GM23338 (cell line): ENCODE measurements around the gene MMP28. TPM values are rescaled to one million over a fixed set of nuclear protein-coding genes. Genes with fewer than 3 reads are reported as not detected.

Experiments used
- ATAC-seq: fragments of 200-7000 bp; cut with Tn5 transposase; 3 replicates; pipeline ENCODE4 v1.9.1; 2020
- DNase-seq: peaks from one replicate; pipeline ENCODE4 v3.0.0-alpha.2; 2015; ENCODE audit warnings: low spot score
- H2AFZ ChIP-seq: fragments of 200-600 bp; sonication (generic); 2 replicates; pipeline ENCODE4 v1.8.0; 2016; ENCODE audit warnings: antibody characterized with exemption, mild to moderate bottlenecking, moderate library complexity
- H3F3A ChIP-seq: fragments of 200-600 bp; sonication (generic); replicated peaks from 2 replicates; pipeline ENCODE4 v1.8.0; 2017; ENCODE audit warnings: antibody characterized with exemption, mixed run types, low read depth
- H3K27ac ChIP-seq: fragments of 200-600 bp; sonication (generic); 2 replicates; pipeline ENCODE4 v1.6.1; 2016; ENCODE audit warnings: low read depth
- H3K27me3 ChIP-seq: fragments of 200-600 bp; sonication (generic); 2 replicates; pipeline ENCODE4 v1.8.0; 2016; ENCODE audit warnings: mild to moderate bottlenecking, mixed run types, moderate library complexity; ENCODE audit not compliant: insufficient read depth
- H3K36me3 ChIP-seq: fragments of 200-600 bp; sonication (generic); 2 replicates; pipeline ENCODE4 v1.8.0; 2016; ENCODE audit warnings: mild to moderate bottlenecking; ENCODE audit not compliant: insufficient read depth
- H3K4me1 ChIP-seq: fragments of 200-600 bp; sonication (generic); 2 replicates; pipeline ENCODE4 v1.8.0; 2016; ENCODE audit warnings: mild to moderate bottlenecking, moderate library complexity; ENCODE audit not compliant: insufficient read depth
- H3K4me2 ChIP-seq: fragments of 200-600 bp; sonication (generic); 2 replicates; pipeline ENCODE4 v1.7.1; 2017; ENCODE audit warnings: mixed run types
- H3K4me3 ChIP-seq: fragments of 200-600 bp; sonication (generic); 2 replicates; pipeline ENCODE4 v1.6.1; 2016; ENCODE audit warnings: mixed run types
- H3K79me2 ChIP-seq: fragments of 200-600 bp; sonication (generic); replicated peaks from 2 replicates; pipeline ENCODE4 v1.8.0; 2017; ENCODE audit warnings: mild to moderate bottlenecking; ENCODE audit not compliant: insufficient read depth
- H3K9me2 ChIP-seq: fragments of 200-600 bp; sonication (generic); 2 replicates; pipeline ENCODE4 v1.8.0; 2017; ENCODE audit not compliant: insufficient read depth
- H4K20me1 ChIP-seq: fragments of 200-600 bp; sonication (generic); replicated peaks from 2 replicates; pipeline ENCODE4 v1.8.0; 2017; ENCODE audit warnings: mild to moderate bottlenecking; ENCODE audit not compliant: insufficient read depth
- H3K27ac Mint-ChIP-seq: 2 replicates; pipeline ENCODE4 v1.8.0; 2020; ENCODE audit warnings: inconsistent platforms, mild to moderate bottlenecking, moderate library complexity, mixed read lengths
- H3K27me3 Mint-ChIP-seq: 3 replicates; pipeline ENCODE4 v1.8.0; 2022; ENCODE audit warnings: low read depth, mild to moderate bottlenecking, moderate library complexity, mixed read lengths, inconsistent platforms; ENCODE audit not compliant: insufficient read depth, poor library complexity
- H3K36me3 Mint-ChIP-seq: 3 replicates; pipeline ENCODE4 v1.8.0; 2021; ENCODE audit warnings: low read depth, mild to moderate bottlenecking, inconsistent platforms, moderate library complexity, mixed read lengths
- H3K4me1 Mint-ChIP-seq: 3 replicates; pipeline ENCODE4 v1.8.0; 2020; ENCODE audit warnings: mild to moderate bottlenecking, inconsistent platforms, mixed read lengths
- H3K4me3 Mint-ChIP-seq: 3 replicates; pipeline ENCODE4 v1.8.0; 2021; ENCODE audit warnings: moderate library complexity, mild to moderate bottlenecking, inconsistent platforms, mixed read lengths
- H3K9me3 Mint-ChIP-seq: 3 replicates; pipeline ENCODE4 v1.8.0; 2020; ENCODE audit warnings: moderate library complexity, mild to moderate bottlenecking, inconsistent platforms, mixed read lengths
- CREB1 ChIP-seq: fragments of 250-450 bp; sonication (Bioruptor Pico); IDR thresholded peaks from 2 replicates; pipeline ENCODE4 v1.5.0; 2020; ENCODE audit warnings: low read depth, mild to moderate bottlenecking, moderate library complexity
- EZH2 ChIP-seq: fragments of 200-600 bp; sonication (generic); IDR thresholded peaks from one replicate; pipeline ENCODE4 v1.8.0; 2017; ENCODE audit warnings: antibody characterized with exemption, mild to moderate bottlenecking, low read depth; ENCODE audit not compliant: unreplicated experiment
- EZH2phosphoT487 ChIP-seq: fragments of 200-600 bp; sonication (generic); IDR thresholded peaks from one replicate; pipeline ENCODE4 v1.8.1; 2018; ENCODE audit warnings: antibody characterized with exemption; ENCODE audit not compliant: unreplicated experiment
- JUNB ChIP-seq: IDR thresholded peaks from one replicate; pipeline ENCODE4 v1.6.1; 2016; ENCODE audit warnings: antibody characterized with exemption; ENCODE audit not compliant: unreplicated experiment
- NANOG ChIP-seq: IDR thresholded peaks from 2 replicates; pipeline ENCODE4 v1.6.1; 2016; ENCODE audit warnings: antibody characterized with exemption, borderline replicate concordance
- POLR2AphosphoS5 ChIP-seq: IDR thresholded peaks from 2 replicates; pipeline ENCODE4 v1.6.1; 2016; ENCODE audit warnings: antibody characterized with exemption, low read depth
- STAT1 ChIP-seq: IDR thresholded peaks from one replicate; pipeline ENCODE4 v1.6.1; 2016; ENCODE audit warnings: antibody characterized with exemption; ENCODE audit not compliant: unreplicated experiment
- ZNF114 ChIP-seq: fragments of 250-450 bp; sonication (Bioruptor Pico); IDR thresholded peaks from 2 replicates; pipeline ENCODE4 v1.5.0; 2020; ENCODE audit warnings: mild to moderate bottlenecking, moderate library complexity
- ZNF331 ChIP-seq: fragments of 250-450 bp; sonication (Bioruptor Pico); IDR thresholded peaks from 2 replicates; pipeline ENCODE4 v1.5.0; 2020; ENCODE audit warnings: low read depth, mild to moderate bottlenecking, moderate library complexity
- polyA plus RNA-seq: library from polyadenylated mRNA; unstranded; fragments of >200 nt; fragmentation: Nextera tagmentation; extraction: Ambion mirVana; gene quantifications from 2 replicates; pipeline ENCODE4 v1.2.1, GENCODE V29; 2016
- total RNA-seq: library from RNA; depleted of rRNA; stranded (reverse); fragments of >200 nt; shearing (Covaris generic); gene quantifications from 2 replicates; pipeline ENCODE4 v1.2.3, GENCODE V29; 2014
- TF ChIP-seq, protein P1 (sequence below): IDR thresholded peaks from 2 replicates; pipeline ENCODE4 v1.6.1; 2016; ENCODE audit warnings: antibody characterized with exemption
- TF ChIP-seq, protein P2 (sequence below): IDR thresholded peaks from one replicate; pipeline ENCODE4 v1.6.1; 2018; ENCODE audit warnings: antibody characterized with exemption; ENCODE audit not compliant: unreplicated experiment
- TF ChIP-seq, protein P3 (sequence below): fragments of 250-450 bp; sonication (Bioruptor Pico); IDR thresholded peaks from 2 replicates; pipeline ENCODE4 v1.5.0; 2020; ENCODE audit warnings: mild to moderate bottlenecking, moderate library complexity
- TF ChIP-seq, protein P4 (sequence below), 2 experiments: fragments of 200-600 bp in 1 of 2; sonication (generic) in 1 of 2; conservative IDR thresholded peaks; 2 replicates each; pipeline versions ENCODE4 v1.5.1 to v1.6.1; 2016 to 2017; ENCODE audit warnings: antibody characterized with exemption in 2 of 2, low read depth in 2 of 2, mild to moderate bottlenecking in 2 of 2, moderate library complexity in 1 of 2

The MMP28 gene
- total and polyA plus RNA-seq, 2 experiments from 2014 or later: not detected

DNA sequence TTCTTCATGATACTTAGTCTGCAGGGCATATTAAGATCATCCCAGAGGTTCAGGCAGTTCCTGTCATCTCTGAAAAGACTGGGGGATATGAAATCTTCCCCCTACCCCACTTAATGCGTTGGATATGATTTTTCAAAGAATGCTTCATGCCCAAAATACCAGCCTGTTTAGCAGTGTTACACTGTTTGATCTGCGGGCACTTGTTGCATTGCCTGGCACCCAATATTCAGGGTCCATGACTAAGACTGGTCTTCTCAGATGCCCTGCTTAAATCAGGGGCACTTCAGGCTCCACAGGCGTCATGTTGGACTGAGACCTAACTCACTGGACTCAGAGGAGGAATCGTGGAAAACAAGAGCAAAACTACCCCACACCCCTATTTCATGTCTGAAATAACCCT is 70.4 kb downstream of the MMP28 start:
- Histone ChIP-seq H3F3A (no peaks in the 10 kb centered on the region), H2AFZ (no peak overlapping the region), H3K27ac (peak overlapping the region; percentile 50; the same call in 1 of the 2 replicates), H3K4me2 (no peak overlapping the region), H3K4me3 (no peak overlapping the region), H3K27me3 (no peaks in the 10 kb centered on the region), H3K79me2 (no peaks in the 10 kb centered on the region), H3K36me3 (peaks cover 16% of the 10 kb centered on the region), H3K4me1 (peaks cover 17% of the 10 kb centered on the region), H4K20me1 (peaks cover 5% of the 10 kb centered on the region), H3K9me2 (no peaks in the 10 kb centered on the region)
- Mint-ChIP-seq H3K36me3 (peaks cover 21% of the 10 kb centered on the region), H3K4me1 (peaks cover 27% of the 10 kb centered on the region), H3K27ac (no peak overlapping the region), H3K4me3 (no peak overlapping the region), H3K9me3 (no peaks in the 10 kb centered on the region), H3K27me3 (peaks cover 2% of the 10 kb centered on the region)
- TF ChIP-seq, protein P1, sequence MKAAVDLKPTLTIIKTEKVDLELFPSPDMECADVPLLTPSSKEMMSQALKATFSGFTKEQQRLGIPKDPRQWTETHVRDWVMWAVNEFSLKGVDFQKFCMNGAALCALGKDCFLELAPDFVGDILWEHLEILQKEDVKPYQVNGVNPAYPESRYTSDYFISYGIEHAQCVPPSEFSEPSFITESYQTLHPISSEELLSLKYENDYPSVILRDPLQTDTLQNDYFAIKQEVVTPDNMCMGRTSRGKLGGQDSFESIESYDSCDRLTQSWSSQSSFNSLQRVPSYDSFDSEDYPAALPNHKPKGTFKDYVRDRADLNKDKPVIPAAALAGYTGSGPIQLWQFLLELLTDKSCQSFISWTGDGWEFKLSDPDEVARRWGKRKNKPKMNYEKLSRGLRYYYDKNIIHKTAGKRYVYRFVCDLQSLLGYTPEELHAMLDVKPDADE: no peak
- TF ChIP-seq ZNF114 (CRISPR knock-in tag) (no peak), EZH2 (no peak), CREB1 (CRISPR knock-in tag) (no peak), STAT1 (no peak), NANOG (no peak), JUNB (no peak), POLR2AphosphoS5 (no peak), ZNF331 (CRISPR knock-in tag) (no peak), EZH2phosphoT487 (no peak)
- TF ChIP-seq, protein P2, sequence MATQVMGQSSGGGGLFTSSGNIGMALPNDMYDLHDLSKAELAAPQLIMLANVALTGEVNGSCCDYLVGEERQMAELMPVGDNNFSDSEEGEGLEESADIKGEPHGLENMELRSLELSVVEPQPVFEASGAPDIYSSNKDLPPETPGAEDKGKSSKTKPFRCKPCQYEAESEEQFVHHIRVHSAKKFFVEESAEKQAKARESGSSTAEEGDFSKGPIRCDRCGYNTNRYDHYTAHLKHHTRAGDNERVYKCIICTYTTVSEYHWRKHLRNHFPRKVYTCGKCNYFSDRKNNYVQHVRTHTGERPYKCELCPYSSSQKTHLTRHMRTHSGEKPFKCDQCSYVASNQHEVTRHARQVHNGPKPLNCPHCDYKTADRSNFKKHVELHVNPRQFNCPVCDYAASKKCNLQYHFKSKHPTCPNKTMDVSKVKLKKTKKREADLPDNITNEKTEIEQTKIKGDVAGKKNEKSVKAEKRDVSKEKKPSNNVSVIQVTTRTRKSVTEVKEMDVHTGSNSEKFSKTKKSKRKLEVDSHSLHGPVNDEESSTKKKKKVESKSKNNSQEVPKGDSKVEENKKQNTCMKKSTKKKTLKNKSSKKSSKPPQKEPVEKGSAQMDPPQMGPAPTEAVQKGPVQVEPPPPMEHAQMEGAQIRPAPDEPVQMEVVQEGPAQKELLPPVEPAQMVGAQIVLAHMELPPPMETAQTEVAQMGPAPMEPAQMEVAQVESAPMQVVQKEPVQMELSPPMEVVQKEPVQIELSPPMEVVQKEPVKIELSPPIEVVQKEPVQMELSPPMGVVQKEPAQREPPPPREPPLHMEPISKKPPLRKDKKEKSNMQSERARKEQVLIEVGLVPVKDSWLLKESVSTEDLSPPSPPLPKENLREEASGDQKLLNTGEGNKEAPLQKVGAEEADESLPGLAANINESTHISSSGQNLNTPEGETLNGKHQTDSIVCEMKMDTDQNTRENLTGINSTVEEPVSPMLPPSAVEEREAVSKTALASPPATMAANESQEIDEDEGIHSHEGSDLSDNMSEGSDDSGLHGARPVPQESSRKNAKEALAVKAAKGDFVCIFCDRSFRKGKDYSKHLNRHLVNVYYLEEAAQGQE: no peak
- TF ChIP-seq, protein P3, sequence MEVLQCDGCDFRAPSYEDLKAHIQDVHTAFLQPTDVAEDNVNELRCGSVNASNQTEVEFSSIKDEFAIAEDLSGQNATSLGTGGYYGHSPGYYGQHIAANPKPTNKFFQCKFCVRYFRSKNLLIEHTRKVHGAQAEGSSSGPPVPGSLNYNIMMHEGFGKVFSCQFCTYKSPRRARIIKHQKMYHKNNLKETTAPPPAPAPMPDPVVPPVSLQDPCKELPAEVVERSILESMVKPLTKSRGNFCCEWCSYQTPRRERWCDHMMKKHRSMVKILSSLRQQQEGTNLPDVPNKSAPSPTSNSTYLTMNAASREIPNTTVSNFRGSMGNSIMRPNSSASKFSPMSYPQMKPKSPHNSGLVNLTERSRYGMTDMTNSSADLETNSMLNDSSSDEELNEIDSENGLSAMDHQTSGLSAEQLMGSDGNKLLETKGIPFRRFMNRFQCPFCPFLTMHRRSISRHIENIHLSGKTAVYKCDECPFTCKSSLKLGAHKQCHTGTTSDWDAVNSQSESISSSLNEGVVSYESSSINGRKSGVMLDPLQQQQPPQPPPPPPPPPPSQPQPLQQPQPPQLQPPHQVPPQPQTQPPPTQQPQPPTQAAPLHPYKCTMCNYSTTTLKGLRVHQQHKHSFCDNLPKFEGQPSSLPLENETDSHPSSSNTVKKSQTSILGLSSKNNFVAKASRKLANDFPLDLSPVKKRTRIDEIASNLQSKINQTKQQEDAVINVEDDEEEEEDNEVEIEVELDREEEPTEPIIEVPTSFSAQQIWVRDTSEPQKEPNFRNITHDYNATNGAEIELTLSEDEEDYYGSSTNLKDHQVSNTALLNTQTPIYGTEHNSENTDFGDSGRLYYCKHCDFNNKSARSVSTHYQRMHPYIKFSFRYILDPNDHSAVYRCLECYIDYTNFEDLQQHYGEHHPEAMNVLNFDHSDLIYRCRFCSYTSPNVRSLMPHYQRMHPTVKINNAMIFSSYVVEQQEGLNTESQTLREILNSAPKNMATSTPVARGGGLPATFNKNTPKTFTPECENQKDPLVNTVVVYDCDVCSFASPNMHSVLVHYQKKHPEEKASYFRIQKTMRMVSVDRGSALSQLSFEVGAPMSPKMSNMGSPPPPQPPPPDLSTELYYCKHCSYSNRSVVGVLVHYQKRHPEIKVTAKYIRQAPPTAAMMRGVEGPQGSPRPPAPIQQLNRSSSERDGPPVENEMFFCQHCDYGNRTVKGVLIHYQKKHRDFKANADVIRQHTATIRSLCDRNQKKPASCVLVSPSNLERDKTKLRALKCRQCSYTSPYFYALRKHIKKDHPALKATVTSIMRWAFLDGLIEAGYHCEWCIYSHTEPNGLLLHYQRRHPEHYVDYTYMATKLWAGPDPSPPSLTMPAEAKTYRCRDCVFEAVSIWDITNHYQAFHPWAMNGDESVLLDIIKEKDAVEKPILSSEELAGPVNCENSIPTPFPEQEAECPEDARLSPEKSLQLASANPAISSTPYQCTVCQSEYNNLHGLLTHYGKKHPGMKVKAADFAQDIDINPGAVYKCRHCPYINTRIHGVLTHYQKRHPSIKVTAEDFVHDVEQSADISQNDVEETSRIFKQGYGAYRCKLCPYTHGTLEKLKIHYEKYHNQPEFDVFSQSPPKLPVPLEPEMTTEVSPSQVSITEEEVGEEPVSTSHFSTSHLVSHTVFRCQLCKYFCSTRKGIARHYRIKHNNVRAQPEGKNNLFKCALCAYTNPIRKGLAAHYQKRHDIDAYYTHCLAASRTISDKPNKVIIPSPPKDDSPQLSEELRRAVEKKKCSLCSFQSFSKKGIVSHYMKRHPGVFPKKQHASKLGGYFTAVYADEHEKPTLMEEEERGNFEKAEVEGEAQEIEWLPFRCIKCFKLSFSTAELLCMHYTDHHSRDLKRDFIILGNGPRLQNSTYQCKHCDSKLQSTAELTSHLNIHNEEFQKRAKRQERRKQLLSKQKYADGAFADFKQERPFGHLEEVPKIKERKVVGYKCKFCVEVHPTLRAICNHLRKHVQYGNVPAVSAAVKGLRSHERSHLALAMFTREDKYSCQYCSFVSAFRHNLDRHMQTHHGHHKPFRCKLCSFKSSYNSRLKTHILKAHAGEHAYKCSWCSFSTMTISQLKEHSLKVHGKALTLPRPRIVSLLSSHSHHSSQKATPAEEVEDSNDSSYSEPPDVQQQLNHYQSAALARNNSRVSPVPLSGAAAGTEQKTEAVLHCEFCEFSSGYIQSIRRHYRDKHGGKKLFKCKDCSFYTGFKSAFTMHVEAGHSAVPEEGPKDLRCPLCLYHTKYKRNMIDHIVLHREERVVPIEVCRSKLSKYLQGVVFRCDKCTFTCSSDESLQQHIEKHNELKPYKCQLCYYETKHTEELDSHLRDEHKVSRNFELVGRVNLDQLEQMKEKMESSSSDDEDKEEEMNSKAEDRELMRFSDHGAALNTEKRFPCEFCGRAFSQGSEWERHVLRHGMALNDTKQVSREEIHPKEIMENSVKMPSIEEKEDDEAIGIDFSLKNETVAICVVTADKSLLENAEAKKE (CRISPR knock-in tag): no peak
- TF ChIP-seq, protein P4, sequence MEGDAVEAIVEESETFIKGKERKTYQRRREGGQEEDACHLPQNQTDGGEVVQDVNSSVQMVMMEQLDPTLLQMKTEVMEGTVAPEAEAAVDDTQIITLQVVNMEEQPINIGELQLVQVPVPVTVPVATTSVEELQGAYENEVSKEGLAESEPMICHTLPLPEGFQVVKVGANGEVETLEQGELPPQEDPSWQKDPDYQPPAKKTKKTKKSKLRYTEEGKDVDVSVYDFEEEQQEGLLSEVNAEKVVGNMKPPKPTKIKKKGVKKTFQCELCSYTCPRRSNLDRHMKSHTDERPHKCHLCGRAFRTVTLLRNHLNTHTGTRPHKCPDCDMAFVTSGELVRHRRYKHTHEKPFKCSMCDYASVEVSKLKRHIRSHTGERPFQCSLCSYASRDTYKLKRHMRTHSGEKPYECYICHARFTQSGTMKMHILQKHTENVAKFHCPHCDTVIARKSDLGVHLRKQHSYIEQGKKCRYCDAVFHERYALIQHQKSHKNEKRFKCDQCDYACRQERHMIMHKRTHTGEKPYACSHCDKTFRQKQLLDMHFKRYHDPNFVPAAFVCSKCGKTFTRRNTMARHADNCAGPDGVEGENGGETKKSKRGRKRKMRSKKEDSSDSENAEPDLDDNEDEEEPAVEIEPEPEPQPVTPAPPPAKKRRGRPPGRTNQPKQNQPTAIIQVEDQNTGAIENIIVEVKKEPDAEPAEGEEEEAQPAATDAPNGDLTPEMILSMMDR (conservative IDR thresholded peaks at IDR 0.05; ENCODE audit: low read depth in 2 of 2): no peak
- DNase-seq (no peak), ATAC-seq (no peak)
